ENCODE data around the gene AUTS2.

The AUTS2 gene

DNA sequence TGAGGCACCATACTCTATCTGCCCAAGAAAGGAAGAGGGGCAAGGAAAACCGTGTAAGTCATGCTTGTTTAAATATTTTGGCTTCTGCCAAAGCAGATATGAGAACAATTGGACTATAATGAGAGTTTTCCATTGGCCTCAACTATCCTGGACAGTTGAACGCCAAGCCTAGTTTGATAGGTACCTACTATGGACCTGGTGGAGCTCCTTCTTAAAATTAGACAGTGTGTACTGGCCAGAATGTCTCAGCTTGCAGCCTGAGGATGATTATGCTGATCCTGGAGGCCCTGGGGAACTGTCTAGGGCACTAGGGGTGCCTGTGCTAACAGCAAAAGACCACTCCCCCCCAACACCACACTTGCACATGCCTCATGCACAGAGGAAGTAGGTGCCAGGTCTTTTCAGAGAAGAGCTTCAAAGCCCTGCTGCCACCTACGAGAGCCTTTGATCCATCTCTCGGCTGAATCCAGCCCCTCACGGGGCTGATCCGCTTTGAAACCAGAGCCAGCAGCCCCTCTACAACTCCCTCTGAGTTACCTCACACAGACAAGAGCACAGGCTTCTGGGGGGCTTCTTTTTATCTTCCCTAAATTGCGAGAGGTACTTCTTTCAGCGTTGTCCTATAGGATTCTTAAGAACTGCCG is 1059.8 kb downstream of the AUTS2 start:
- no peak for DNase-seq (ENCODE audit: low spot score)

DNA sequence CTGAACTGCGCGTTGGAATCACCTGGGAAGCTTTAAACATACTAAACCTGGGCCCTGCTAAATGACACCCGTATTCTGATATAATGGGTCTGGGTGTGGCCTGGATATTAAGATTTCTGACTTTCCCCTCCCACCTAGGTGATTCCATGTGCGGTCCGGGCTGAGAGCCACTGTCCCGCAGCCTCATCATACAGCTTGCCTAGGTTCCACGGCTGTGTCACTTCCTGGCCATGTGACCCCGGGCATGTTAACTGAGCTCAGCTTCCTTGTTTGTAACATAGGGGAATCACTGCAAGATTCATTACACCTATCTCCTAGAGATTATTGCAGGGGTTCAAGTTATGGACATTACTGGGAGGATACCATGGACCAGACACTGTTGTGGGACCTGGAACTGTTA is 1061.0 kb downstream of the AUTS2 start:
- no peak for DNase-seq (ENCODE audit: low spot score)

DNA sequence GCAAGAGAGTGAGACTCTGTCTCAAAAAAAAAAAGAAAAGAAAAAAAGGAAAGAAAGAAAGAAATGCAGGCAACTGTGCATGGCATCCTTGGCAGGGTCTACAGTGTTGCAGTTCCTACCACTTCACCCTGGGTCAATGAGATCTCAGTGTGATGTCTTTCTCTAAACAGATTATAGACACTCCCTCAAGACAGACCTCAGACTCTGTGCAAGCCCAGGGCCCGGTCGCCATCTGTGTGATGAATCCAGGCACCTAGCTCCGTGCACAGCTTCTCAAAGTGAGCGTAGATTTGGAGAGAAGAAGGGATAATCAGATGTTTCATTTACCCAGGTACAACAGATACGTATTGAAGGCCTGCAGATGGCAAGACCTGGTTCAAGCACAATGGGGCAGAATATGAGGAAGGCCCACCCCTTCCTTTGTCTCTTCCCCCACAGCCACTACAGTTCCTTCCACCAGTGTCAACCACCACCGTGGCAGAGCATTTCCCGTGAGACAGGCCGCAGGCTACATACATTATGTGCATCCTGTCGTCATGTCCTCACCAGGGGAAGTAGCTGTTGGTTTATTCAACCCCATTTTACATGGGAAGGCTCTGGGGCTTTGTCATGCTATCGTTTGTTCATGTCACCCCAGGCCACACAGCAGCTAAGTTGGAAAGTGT is 1062.0 kb downstream of the AUTS2 start:
- no peak for DNase-seq (ENCODE audit: low spot score)

DNA sequence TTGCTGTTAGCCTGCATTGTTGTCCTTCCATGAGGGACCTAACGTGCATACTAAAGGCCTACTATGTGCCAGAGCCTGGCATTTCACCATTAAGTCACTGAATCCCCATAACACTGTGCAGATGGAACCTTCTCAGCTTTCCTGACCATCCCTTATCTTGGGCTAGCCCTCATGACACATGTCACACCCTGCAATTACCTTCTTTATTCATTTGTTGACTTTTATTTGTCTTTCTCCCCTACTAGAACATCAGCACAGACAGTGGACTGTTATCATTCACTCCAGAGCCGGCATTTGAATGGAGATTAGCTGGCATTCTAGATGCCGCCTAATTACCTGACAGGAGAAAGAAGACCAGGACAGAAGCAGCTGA is 1062.5 kb downstream of the AUTS2 start:
- DNase-seq (ENCODE audit: low spot score), result no peak

DNA sequence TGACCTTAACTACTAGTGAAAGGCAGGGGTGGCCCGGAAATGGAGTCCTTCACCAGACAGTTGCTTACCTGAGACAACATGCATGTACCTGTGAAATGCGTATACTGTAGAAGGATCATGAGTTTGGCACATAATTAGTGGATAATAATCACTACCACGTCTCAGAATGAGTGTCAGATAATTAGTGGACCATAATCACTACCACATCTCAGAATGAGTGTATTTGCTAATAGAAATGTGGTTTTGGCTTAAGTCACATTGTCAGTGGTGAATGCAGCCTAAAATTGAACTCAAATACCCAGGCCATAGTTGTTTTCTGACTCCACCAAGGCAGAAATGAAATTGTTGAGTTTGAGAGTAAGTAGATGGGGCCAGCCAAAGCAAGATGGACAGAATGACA is 1065.4 kb downstream of the AUTS2 start:
- DNase-seq (ENCODE audit: low spot score), result no peak

DNA sequence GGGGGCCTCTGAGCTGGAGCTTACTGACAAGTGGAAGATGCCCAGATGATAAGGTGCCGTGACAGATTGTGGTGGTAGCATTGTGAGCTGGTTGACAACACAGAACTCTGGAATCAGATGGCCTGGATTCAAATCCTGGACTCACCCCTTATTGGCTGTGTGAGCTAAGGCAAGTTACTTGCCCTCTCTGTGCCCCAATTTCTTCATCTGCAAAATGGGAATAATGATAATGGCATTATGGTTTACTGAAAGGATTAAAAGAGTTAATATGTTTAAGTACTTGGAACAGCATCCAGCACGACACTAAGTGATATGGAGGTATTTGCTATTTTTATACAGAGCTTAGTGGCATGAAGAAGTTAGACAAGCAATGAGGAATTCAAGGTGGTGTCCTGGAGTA is 1067.7 kb downstream of the AUTS2 start:
- DNase-seq (ENCODE audit: low spot score), result no peak

DNA sequence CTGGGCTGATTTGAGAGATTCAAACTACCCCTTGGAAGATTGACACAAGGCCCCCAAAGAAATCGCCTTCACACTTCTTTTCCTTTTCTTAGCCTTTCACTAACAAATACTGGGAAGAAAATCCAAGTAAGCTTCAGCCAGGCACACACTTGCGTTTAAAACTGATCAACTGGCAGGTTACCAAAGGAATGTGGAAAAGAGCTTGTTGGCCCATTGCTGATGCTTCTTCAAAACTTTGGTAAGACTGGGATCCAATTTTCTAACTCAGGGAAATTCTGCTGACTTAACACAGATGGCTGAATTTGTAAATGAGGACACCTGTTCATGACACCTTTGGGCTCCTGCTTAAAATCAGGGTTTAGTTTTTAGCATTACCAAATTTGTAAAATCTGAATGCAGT is 1069.1 kb downstream of the AUTS2 start:
- DNase-seq (ENCODE audit: low spot score), result no peak

DNA sequence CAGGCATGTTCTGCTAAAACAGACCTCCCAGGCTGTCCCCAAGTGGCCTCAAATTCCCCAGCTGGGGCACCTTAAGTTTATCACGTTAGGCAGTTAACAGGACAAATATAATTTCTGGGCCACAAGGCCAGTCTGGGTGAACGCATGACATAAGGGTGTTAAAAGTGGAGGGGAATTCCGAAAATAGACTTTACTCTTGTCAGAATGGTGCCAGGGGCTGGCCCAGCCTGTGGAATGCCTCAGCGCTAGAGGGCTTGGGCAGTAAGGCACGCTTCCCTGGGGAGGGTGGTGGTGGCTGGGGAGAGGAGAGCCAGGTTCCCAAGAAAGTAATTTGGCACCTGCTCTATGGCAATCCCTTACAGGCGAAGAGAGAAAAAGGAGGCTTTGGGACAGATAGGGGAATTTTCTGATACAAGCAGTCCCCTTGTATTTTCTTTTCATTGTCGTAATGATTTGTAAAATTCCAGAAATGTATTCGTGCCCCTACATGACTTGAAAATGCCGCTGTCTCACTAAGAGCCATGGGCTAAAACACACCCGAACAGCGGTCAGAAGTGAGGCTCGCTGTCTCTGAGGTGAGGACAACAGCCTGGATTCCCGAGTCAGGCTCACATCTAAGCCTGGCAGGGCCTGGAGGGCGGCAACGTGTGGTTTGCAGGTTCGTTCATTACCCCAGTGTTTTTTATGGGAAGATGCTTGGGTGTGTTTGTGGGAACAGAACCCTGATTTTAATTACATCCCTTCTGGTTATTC is 1070.5 kb downstream of the AUTS2 start:
- no peak for DNase-seq (ENCODE audit: low spot score)

DNA sequence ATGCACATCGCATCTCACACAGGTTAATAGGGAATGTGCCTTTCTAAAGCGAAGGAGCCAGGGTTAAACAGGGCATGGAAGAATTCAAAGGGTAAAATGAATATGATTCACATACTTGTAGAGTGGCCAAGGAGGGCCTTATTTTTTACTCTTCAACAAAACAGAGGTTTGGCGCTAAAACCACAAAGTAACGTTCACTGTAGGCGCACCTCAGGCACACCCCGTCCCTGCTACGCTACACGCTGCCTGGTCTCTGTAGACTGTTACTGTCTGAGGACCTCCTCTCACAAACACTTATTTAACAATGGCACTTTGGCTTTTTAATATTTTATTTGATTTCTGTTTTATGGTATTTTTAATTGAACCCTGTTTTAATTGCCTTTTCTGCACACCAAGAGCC is 1071.6 kb downstream of the AUTS2 start:
- no peak for DNase-seq (ENCODE audit: low spot score)

DNA sequence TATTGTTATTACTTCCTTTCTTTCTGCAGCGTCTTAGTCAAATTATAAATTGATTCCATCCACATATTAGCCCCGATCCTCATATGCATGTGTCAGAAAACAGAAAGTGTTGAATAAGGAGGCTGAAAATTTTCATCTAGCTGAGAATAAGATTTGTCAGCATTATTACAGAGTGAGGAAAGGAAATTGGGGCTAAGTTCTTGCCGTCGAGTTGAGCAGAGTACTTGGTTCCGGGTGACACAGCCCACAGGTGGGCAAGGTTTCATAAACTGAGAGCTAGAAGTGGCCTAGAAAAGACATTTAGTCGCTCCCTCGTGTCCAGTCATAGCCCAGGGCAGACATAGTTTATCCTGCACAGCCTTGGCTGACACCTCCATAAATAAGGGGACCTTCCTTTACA is 1072.0 kb downstream of the AUTS2 start:
- DNase-seq (ENCODE audit: low spot score), result no peak

DNA sequence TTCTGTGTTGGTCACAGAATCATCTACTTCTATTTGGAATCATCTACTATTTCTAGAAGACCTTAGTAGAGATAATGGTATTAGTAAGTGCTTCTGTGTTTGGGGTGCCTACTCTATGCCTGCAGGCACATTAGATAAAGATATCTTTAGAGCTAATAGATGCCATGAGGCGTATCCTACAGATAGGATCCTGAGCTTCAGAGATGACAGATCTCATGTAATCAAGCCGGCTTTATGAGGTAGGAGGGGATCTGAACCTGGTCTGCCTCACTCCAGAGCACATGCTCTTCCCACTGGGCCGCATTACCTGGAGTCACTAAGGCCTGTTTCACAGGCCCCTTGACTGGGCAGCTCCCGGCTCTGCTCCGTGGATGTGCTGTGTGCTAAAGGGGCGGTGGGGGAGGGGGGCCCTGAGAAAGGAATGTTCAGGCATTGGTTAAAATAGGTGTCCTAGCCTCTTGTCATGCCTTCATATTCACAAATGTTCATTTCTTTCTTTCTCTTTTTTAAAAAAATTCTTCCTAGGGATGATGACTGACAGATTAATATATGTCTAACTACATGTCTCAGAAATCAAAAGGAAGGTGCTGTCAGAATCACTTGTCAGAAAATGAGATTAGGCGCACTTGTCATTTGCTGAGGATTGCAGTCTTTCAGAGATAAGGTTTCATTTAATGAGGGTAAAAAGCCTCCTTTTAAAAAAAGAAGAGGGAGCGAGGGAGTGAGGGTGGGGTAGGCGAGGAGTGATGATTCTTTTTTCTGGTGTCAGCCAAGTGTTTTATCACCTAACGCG is 1075.7 kb downstream of the AUTS2 start:
- DNase-seq (ENCODE audit: low spot score), result no peak

DNA sequence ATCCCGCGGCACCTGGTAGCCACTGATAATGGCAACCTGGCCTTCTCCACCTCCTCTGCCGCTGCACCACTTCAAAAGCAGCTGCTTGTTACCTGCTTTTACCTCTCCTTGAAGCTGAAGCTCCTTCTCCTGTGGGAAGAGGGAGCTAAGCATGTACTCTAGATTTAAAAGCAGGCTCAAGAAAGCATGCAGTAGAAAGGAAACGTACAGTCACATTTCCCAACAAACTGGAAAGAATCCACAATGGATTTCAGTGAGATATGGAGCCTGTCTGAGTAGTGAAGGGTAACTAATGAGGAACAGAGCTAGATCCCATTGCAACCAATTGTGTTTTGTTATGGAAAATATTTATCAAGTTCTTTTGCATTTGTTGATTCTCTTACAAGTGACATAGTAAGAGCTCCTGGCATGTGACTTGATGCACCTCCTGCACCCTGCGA is 1076.3 kb downstream of the AUTS2 start:
- no peak for DNase-seq (ENCODE audit: low spot score)

DNA sequence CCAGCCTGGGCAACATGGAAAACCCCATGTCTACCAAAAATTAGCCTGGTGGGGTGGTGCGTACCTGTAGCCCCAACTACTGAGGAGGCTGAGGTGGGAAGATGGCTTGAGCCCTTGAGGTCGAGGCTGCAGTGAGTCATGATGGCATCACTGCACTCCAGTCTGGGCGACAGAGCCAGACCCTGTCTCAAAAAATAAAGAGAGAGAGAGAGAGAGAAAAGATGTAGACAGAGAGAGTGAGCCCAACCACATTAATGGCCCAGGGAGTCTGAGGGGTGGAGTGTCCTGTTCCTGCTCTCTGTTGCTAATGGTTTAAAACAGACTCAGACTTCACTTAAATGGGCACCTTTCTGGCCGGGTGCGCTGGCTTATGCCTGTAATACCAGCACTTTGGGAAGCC is 1078.0 kb downstream of the AUTS2 start:
- no peak for DNase-seq (ENCODE audit: low spot score)

DNA sequence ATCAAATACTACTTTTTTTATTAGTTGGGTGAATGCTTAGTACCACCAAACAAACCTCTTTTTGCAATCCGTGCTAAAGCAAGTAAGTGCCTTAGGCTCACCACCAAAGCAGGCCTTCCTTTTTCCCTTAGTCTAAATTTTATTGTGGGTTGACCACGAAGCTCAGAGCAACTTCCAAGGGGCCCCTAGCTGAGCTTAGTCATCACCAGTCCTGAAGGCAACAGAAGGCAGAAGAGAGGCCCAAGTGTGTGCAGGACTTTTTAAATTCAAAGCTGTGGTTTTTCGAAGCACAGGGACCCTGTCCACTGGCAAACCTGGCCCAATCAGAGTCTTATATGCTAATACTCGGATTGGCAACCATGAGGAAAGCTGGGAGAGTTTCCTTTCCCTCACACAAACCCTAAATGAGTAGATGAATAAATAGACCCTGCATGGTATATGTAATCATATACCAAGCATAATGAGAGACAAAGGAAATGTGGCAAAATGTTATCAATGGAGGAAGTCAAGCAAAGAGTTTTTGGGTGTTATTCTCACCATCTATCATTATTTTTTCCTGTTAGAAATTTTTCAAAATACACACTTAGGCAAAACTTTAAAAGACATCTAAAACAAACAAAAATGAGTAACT is 1080.5 kb downstream of the AUTS2 start:
- DNase-seq (ENCODE audit: low spot score), result no peak

DNA sequence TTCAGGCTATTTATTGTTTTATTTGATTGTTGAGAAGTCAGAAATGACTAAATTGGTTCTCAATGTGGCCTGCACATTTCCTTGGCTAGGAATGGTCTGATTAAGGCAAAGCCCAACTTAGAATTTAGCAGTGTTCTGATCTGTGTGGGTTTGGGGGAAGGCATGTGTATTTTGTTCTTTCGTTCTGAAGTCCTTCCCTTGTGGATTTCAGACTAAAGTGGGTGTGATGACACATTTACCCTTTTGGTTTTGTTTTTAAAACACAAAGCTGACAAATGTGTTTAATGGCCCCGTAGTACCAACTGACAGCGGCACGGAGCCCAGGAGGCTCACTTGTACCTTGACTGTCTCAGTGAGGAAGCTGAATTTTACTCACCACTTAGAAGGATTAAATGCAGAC is 1081.4 kb downstream of the AUTS2 start:
- DNase-seq (ENCODE audit: low spot score), result no peak

DNA sequence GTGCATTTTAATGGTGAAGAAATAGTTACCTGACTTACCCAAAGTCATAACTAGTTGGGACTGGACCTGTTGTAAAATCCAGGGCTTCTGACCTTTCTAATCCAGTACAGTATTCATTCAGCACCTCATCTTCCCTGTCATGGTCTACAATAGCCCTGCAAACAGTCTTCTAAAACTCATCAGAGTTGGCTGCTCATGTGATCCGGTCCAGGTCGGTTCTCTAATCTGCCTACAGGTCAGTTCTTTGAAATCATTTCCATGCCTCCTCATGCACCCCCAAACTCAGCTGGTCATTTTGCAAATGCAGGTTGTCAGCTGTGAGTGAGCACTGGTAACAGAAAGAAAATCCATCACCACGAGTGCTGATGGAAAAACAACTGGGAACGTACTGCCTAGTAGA is 1082.0 kb downstream of the AUTS2 start:
- DNase-seq (ENCODE audit: low spot score), result no peak

DNA sequence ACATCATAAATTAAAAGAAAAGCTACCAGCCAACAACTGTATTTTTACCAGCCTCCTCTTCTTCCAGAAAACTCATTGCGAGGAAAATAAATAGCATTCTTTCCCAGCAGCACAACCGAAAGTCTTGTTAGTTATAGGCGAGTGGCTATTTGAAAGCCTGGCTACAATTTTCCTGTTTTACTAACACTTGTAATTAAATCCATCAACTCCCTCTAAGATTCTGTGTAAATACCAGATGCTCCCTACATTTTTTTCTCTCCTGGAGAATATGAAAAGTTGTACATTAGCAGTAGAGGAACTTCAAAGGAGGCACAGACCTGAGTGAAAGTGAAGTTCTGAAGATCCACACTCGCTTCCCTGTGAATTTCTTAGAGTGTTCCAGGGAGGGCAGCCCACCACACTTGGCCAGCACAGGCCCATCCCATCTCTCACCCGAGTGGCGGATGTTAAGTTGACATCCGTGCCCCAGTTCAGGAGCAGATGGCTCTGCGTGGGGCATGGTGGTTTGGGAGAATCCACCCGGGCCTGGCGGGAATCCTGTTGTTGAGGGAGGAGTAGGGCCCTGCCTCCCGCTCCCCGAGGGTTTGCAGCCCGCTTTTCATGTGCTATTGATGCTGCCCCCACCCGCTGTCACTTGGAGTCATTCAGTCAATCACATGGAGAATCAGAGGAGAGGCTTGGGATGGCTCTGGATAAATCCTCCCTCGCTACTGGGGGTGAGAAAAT is 1082.6 kb downstream of the AUTS2 start:
- no peak for DNase-seq (ENCODE audit: low spot score)

DNA sequence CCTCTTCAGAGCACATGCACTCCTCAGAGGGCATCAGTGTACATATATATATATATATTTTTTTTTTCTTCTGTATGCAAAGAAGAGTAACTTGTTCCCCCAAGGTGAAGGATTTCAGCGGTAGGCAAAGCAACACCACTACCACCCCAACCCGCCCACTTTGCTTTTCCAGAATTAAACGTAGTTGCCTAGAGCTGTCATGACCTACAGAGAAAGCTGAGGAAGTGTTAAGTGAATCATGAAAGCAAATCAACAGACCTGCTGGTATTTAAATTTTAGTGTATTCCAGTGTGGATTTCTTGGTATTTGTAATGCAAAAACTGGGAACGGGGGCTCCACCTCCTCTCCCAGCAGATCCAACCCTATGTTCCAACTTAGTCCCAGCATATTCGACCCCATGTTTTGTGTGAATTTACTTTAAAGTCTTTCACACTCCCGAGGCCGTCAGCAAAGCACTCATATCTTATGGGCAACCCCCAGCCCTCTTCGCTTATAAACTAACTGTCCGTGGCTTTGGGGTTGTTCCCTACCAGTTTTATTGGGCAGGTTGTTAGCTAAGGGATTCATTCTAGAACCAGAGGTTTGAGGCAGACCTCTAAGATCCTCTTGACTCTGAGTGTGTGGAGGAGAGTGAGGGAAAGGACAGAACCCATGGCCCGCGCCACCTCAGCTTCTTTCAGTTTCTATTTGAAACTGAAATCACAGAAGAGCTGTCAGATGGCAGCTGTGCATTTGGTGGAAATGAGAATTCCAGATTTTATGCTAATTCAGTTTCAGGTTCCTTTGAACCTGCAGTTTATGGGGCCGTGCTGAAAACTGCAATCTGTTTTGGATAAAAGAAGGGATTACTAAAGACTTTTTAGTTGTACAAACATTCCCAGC is 1083.4 kb downstream of the AUTS2 start:
- DNase-seq (ENCODE audit: low spot score), result no peak

DNA sequence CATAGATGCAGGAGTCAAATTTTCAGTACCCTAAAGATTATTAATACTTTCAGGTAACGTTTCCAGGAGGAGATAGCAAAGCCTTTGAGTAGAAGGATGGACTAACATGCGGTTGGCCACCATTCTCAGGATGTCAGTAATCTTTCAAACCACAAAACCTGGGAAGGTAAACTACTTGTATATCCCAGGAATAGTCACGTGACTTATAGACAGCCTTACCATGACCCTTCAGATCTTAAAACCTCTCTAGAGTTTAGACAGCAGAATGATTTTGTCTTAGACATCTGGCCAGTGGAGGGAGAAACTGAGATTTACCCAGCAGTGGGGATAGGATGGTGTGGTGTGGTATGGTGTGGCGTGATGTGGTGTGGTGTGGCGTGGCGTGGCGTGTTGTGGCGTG is 1085.9 kb downstream of the AUTS2 start:
- no peak for DNase-seq (ENCODE audit: low spot score)

DNA sequence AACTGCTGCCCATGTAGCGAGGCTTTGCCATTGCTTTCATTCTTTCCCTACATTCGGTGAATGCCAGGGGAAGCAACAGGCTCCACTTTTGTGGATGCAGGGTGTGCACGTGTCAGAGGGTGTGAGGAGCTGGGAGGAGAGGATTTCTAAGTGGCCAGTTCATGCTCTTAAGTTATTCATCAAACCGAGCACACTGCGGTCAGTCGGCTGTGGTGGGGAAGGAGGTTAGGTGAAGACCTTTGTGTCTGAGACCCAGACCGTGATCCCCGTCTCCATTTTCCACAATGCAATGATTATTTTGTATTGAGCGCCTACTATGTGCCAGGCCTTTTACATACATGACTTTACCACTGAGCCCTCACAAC is 1095.0 kb downstream of the AUTS2 start:
- peak; percentile 22 for DNase-seq (ENCODE audit: low spot score)
